ENCODE measurements around the gene OR8G1.

GRCh38 chr11:124276081-124276480 is 35.2 kb downstream of the OR8G1 start:
- no peak for TF ChIP-seq CTCF (IDR thresholded peaks at IDR 0.05)
- TF ChIP-seq EZH2 (IDR thresholded peaks at IDR 0.05; ENCODE audit: borderline replicate concordance, insufficient read depth, low read depth, low read length, poor library complexity, severe bottlenecking): no peak
